Ovary (tissue), 3 donors: ENCODE results near the gene SOCS4.

Experiments used
- EP300 ChIP-seq: sonication (generic); formaldehyde crosslinking; IDR thresholded peaks from one replicate; pipeline ENCODE4 v1.6.1; 2017; ENCODE audit warnings: antibody characterized with exemption
- POLR2A ChIP-seq: fragments of 450-650 bp; IDR thresholded peaks from one replicate; pipeline ENCODE4 v1.6.1; 2017; ENCODE audit warnings: antibody characterized with exemption, mild to moderate bottlenecking, moderate library complexity
- TF ChIP-seq, protein P1 (sequence below), 3 donors: fragments of 450-650 bp in 2 of 3; fragments of 200-600 bp in 1 of 3; IDR thresholded peaks; one replicate each; pipeline versions ENCODE4 v1.5.1 to v1.8.0; 2016 to 2022; ENCODE audit warnings: antibody characterized with exemption in 3 of 3, mild to moderate bottlenecking in 1 of 3
- donor health status: DM: no; HTN: no; CAD: no.

DNA sequence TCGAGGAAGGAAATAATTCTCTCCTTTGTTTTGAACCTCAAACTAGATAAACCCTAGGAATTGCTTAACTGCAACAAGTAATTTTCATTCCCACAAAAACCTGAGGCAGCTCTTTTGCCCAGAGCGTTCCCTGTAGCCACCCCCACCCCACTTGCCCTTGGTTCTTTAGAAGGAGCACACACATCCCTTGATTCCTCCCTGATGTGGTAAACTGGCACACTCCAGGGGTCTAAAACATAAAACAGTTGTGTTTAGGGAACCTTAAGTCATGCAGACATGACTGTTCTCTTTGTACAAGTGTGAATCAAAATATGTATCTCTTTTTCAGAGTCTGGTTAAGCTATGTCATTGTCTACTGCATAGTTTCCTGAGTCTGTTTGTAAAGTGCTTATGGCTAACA is 38.4 kb downstream of the SOCS4 start:
- TF ChIP-seq, protein P1, sequence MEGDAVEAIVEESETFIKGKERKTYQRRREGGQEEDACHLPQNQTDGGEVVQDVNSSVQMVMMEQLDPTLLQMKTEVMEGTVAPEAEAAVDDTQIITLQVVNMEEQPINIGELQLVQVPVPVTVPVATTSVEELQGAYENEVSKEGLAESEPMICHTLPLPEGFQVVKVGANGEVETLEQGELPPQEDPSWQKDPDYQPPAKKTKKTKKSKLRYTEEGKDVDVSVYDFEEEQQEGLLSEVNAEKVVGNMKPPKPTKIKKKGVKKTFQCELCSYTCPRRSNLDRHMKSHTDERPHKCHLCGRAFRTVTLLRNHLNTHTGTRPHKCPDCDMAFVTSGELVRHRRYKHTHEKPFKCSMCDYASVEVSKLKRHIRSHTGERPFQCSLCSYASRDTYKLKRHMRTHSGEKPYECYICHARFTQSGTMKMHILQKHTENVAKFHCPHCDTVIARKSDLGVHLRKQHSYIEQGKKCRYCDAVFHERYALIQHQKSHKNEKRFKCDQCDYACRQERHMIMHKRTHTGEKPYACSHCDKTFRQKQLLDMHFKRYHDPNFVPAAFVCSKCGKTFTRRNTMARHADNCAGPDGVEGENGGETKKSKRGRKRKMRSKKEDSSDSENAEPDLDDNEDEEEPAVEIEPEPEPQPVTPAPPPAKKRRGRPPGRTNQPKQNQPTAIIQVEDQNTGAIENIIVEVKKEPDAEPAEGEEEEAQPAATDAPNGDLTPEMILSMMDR (IDR thresholded peaks at IDR 0.05), result no peak
- TF ChIP-seq POLR2A, result no peak
- no peak for TF ChIP-seq EP300
